Measurements from ENCODE around the gene SLC5A4. TPM values are rescaled to one million over a fixed set of nuclear protein-coding genes. Genes with fewer than 3 reads are reported as not detected.
A peak's percentile ranks its signal among the peaks of the same experiment; 100 is the strongest.

SLC5A4 gene
- polyA plus RNA-seq, 1 donor (not counting 4 experiments of a cell fraction or from before 2014, with no cell fraction given), result not detected

GRCh38 chr22:32206774-32207758, 48.1 kb downstream of the SLC5A4 start:
- FAIRE-seq (peak; percentile 26), DNase-seq (ENCODE audit: low read depth, low spot score) (no peak)
- Histone ChIP-seq H2AFZ (ENCODE audit: control insufficient read depth, low read length) (no peak overlapping the region), H3K9me3 (ENCODE audit: control insufficient read depth, low read depth, low read length) (no peaks in the 10 kb centered on the region), H3K27ac (ENCODE audit: control insufficient read depth, insufficient read depth, low read length) (no peak overlapping the region), H3K9ac (ENCODE audit: control insufficient read depth, extremely low read depth, insufficient read depth, low read length) (no peak overlapping the region), H3K27me3 (ENCODE audit: control insufficient read depth, extremely low read depth, insufficient read depth, low read length) (peaks cover 16% of the 10 kb centered on the region), H4K20me1 (ENCODE audit: control insufficient read depth, extremely low read depth, insufficient read depth, low read length) (no peaks in the 10 kb centered on the region), H3K4me1 (ENCODE audit: control insufficient read depth, extremely low read depth, insufficient read depth, low read length) (no peaks in the 10 kb centered on the region), H3K4me3 (ENCODE audit: control insufficient read depth in 2 of 3, extremely low read depth in 1 of 3, insufficient read depth in 2 of 3, low read depth in 1 of 3, low read length in 3 of 3) (no peak overlapping the region), H3K9me1 (ENCODE audit: control insufficient read depth, extremely low read depth, insufficient read depth, low read length) (no peaks in the 10 kb centered on the region), H3K36me3 (ENCODE audit: control insufficient read depth in 2 of 2, extremely low read depth in 1 of 2, insufficient read depth in 2 of 2, low read length in 2 of 2) (no peaks in the 10 kb centered on the region), H3K4me2 (ENCODE audit: control insufficient read depth, extremely low read depth, insufficient read depth, low read depth, low read length) (no peak overlapping the region), H3K79me2 (ENCODE audit: control insufficient read depth, insufficient read depth, low read length) (no peaks in the 10 kb centered on the region)
- peak; percentile 65 to 85 (median 79) for TF ChIP-seq CTCF (optimal IDR thresholded peaks at IDR 0.05 in 1 of 3, IDR thresholded peaks at IDR 0.05 in 1 of 3, conservative IDR thresholded peaks at IDR 0.05 in 1 of 3; ENCODE audit: extremely low read depth in 1 of 3, insufficient read depth in 2 of 3, low read length in 3 of 3)
- TF ChIP-seq EZH2 (IDR thresholded peaks at IDR 0.05; ENCODE audit: low read length), result no peak
- dilution Hi-C loops (cut with MboI; ENCODE audit: extremely low pct_ligation_motif_present, low sequenced_read_pairs), result no loop called here

DNA sequence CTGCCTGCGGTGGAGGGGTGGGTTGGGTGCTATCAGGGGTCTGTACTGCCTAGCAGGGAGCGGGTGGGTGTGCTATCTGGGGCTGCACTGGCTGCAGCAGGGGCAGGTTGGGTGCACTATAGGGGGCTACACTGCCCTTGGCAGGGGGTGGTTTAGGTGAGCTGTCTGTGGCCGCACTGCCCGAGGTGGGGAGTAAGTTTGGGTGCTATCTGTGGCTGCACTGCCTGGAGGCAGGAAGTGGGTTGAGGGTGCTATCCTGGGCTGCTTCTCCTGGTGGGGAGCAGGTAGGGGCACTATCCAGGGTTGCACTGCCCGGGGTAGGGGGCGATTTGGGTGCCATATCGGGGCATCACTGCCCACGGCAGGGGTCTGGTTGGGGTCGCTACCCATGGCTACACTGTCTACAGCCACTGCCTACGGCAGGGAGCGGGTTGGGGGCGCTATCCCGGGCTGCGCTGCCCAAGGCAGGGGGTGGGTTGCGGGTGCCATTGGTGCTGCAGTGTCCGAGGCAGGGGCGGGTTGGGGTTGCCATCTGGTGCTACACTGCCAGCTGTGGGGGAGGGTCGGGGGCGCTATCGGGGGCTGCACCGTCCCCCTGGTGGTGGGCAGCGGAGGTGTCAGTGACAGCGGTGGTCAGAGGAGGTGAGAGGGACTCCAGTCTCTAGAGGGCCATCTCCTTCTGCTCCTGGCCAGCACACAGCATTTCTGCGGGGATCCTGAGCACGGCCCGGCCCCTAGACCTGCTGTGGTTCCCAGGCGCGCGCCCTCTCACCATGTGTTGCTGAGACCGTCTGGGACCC, 49.0 kb downstream of the SLC5A4 start:
- Histone ChIP-seq H3K9me3 (ENCODE audit: control insufficient read depth, low read depth, low read length) (no peaks in the 10 kb centered on the region), H2AFZ (ENCODE audit: control insufficient read depth, low read length) (no peak overlapping the region), H3K36me3 (ENCODE audit: control insufficient read depth in 2 of 2, extremely low read depth in 1 of 2, insufficient read depth in 2 of 2, low read length in 2 of 2) (no peaks in the 10 kb centered on the region), H3K4me2 (ENCODE audit: control insufficient read depth, extremely low read depth, insufficient read depth, low read depth, low read length) (no peak overlapping the region), H3K27me3 (ENCODE audit: control insufficient read depth, extremely low read depth, insufficient read depth, low read length) (peaks cover 16% of the 10 kb centered on the region), H3K4me3 (ENCODE audit: control insufficient read depth in 2 of 3, extremely low read depth in 1 of 3, insufficient read depth in 2 of 3, low read depth in 1 of 3, low read length in 3 of 3) (no peak overlapping the region), H3K9ac (ENCODE audit: control insufficient read depth, extremely low read depth, insufficient read depth, low read length) (no peak overlapping the region), H4K20me1 (ENCODE audit: control insufficient read depth, extremely low read depth, insufficient read depth, low read length) (no peaks in the 10 kb centered on the region), H3K79me2 (ENCODE audit: control insufficient read depth, insufficient read depth, low read length) (no peaks in the 10 kb centered on the region), H3K4me1 (ENCODE audit: control insufficient read depth, extremely low read depth, insufficient read depth, low read length) (no peaks in the 10 kb centered on the region), H3K9me1 (ENCODE audit: control insufficient read depth, extremely low read depth, insufficient read depth, low read length) (no peaks in the 10 kb centered on the region), H3K27ac (ENCODE audit: control insufficient read depth, insufficient read depth, low read length) (no peak overlapping the region)
- dilution Hi-C loops (cut with MboI; ENCODE audit: extremely low pct_ligation_motif_present, low sequenced_read_pairs), result no loop called here
- FAIRE-seq (no peak), DNase-seq (ENCODE audit: low read depth, low spot score) (no peak)
- TF ChIP-seq EZH2 (IDR thresholded peaks at IDR 0.05; ENCODE audit: low read length), result no peak
- no peak for TF ChIP-seq CTCF (optimal IDR thresholded peaks at IDR 0.05 in 1 of 3, IDR thresholded peaks at IDR 0.05 in 1 of 3, conservative IDR thresholded peaks at IDR 0.05 in 1 of 3; ENCODE audit: extremely low read depth in 1 of 3, insufficient read depth in 2 of 3, low read length in 3 of 3)
